HFF-Myc (cell line): ENCODE data around the gene GPBP1.

Experiments used
- DNase-seq: peaks from one replicate; pipeline ENCODE4 v3.0.0-alpha.2; 2011; ENCODE audit warnings: low read depth; ENCODE audit errors: extremely low read depth
- H3K4me3 ChIP-seq: replicated peaks from 2 replicates; pipeline ENCODE4 v1.5.1; 2011; ENCODE audit warnings: low read depth, mild to moderate bottlenecking, control low read depth, low read length
- TF ChIP-seq, protein P1 (sequence below): IDR thresholded peaks from 2 replicates; pipeline ENCODE4 v1.5.1; 2012; ENCODE audit warnings: mild to moderate bottlenecking, low read depth, low read length, control low read depth; ENCODE audit errors: missing control alignments

Gene GPBP1, protein sequence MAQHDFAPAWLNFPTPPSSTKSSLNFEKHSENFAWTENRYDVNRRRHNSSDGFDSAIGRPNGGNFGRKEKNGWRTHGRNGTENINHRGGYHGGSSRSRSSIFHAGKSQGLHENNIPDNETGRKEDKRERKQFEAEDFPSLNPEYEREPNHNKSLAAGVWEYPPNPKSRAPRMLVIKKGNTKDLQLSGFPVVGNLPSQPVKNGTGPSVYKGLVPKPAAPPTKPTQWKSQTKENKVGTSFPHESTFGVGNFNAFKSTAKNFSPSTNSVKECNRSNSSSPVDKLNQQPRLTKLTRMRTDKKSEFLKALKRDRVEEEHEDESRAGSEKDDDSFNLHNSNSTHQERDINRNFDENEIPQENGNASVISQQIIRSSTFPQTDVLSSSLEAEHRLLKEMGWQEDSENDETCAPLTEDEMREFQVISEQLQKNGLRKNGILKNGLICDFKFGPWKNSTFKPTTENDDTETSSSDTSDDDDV

DNA sequence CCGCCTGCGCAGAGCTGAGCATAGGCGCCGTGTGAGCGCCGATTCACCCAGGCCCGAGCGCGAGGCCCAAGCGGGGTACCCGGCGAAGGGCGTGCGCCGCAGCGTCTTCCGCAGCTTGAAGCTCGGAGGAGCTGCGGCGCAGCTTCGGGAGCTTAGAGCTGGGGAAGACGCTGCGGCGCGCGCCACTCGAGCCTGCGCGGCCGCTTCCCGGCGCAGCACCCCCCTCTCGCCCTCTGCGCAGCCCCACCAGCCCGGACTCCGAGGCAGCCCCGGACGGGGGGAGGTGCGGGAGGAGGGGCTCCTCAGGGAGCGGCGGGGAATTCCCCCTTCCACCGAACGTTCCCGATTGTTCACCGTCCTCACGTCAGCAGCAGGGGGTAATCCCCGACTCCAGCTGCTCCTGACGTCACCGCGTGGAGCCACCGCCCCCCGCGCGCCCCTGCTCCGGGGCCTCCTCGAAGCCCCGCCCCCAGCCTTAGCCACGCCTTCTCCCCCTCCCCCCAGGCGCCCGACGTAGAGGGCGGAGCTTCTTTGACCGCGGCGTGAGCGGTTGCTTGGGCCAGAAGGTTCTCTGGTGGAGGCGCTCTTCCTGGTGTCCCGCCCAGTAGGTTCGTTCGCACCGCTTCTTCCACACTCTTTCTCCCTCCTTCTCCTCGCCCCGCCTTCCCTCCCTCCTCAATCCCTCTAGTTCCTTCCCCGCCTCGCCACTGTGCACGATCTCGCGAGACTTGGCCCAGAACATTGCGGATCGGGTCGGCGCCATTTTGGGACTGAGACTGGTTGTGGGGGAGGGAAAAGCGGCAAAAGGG lies at the start of gene GPBP1:
Gene GPBP1 (plus strand): TSS at position 741 of the 809 bp plus-strand sequence. CDS start 40,072 bp downstream, outside the sequence.
- H3K4me3 ChIP-seq = peak within 1 kb of the TSS; percentile 95
- DNase-seq = peak; percentile 99
- TF ChIP-seq, protein P1, sequence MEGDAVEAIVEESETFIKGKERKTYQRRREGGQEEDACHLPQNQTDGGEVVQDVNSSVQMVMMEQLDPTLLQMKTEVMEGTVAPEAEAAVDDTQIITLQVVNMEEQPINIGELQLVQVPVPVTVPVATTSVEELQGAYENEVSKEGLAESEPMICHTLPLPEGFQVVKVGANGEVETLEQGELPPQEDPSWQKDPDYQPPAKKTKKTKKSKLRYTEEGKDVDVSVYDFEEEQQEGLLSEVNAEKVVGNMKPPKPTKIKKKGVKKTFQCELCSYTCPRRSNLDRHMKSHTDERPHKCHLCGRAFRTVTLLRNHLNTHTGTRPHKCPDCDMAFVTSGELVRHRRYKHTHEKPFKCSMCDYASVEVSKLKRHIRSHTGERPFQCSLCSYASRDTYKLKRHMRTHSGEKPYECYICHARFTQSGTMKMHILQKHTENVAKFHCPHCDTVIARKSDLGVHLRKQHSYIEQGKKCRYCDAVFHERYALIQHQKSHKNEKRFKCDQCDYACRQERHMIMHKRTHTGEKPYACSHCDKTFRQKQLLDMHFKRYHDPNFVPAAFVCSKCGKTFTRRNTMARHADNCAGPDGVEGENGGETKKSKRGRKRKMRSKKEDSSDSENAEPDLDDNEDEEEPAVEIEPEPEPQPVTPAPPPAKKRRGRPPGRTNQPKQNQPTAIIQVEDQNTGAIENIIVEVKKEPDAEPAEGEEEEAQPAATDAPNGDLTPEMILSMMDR = no peak

DNA sequence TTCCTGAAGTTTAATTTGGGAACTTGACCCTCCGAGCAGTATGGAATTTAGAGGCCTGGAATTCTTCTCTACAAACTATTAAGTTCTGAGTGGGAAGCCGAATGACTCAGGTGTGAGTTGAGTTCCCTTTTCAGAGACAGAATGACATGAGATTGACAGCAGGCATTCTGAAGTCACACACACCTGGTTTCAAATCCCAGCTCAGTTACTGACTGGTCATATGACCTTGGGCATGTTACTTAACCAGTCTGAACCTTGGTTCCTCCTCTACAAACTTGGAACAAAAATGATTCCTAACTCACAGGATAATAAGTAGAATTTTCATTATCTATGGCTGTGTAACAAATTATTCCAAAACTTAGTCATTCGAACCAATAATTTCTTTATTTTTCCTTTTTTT lies 45.5 kb upstream of the GPBP1 start:
- TF ChIP-seq, protein P1 = no peak
- no peak for DNase-seq
- H3K4me3 ChIP-seq = no peak overlapping the region

DNA sequence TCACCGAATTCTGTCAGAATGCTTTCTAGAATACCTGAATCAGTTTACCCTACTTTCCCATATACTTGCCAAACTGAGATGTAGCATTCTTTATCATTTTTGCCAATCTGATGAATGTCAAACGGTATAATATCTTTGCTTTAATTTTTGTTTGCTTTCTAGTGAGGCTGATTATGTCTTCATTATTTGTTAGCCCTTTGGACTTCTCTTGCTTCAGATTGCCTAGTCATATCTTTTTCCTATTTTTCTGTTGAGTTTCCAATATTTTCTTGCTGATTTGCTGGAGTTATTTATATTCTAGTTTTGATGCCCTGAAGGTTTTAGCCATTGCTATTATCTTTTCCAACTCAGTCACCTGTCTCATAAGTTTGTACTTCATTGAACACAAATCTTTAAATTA lies 40.3 kb upstream of the GPBP1 start:
- TF ChIP-seq, protein P1 = no peak
- no peak for DNase-seq
- no peak overlapping the region for H3K4me3 ChIP-seq

DNA sequence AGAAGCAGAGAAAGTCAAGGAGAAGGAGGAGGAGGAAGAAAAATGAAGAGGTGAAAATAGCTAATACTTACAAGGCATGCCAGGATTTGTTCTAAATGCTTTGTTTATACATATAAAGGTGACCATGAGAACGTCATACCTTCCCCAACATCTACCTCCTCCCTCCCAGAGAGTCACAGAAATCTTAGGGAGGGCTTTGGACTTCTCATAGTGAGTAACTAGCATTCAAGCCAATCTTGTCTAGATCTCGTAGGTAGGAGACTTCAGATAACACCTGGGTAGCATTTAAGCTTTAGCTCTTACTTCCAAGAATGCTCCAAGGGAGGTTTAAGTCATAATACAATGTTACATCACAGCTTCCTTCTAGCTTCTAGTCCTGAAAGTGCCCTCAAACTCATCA lies 36.5 kb upstream of the GPBP1 start:
- DNase-seq = no peak
- H3K4me3 ChIP-seq = no peak overlapping the region
- TF ChIP-seq, protein P1 = no peak

DNA sequence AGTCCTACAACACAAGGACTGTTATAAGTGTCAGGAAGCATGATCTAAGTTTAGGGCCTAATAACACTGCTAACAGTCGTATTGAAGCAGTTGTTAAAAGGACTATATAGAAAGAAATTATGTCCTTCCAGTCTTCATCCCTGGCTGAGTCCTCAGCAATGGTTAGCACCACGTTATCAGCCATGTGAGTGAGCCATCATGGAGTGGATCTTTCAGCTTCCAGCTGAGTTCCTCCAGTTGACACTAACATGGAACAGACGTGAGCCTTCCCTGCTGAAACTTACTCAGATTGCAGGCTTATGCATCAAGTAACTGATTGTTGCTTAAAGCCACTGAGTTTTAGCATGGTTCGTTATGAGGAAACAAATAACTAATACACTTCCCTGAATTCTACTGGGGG lies 21.5 kb upstream of the GPBP1 start:
- no peak for DNase-seq
- TF ChIP-seq, protein P1 = no peak
- H3K4me3 ChIP-seq = no peak overlapping the region

DNA sequence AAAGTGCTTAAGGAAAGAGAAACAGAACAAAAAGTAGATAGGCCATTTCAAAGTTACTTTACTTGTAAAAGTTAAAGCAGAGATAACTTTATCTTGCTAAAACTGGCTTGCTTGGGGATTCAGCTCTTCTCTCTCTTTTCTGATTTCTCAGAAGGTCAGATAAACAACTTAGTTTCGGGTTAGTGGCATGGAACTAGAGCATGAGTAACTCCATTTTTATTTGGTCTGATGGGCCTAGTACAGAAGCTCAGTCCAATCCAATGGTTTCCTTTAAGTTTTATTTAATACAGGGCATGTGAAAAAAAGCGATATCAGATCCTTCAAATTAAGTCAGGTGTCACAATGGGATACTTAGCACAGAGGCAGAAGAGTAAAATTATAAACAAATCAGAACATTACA lies 18.8 kb upstream of the GPBP1 start:
- no peak overlapping the region for H3K4me3 ChIP-seq
- no peak for DNase-seq
- TF ChIP-seq, protein P1 = no peak
